H54 (cell line): Measurements from ENCODE around the gene SERGEF.

Source experiments
- DNase-seq: peaks from one replicate; pipeline ENCODE4 v3.0.0; 2011; ENCODE audit warnings: low spot score, mixed read lengths; ENCODE audit not compliant: insufficient read length
- FAIRE-seq: peaks from 3 replicates; lab custom pipeline; 2011; peaks lifted over from hg19 to GRCh38; lab: Jason Lieb, UNC
- POLR2A ChIP-seq: IDR thresholded peaks from 2 replicates; pipeline ENCODE4 v1.6.1; 2011; ENCODE audit warnings: low read depth, mild to moderate bottlenecking, low read length

SERGEF gene

GRCh38 chr11:17954395-17955252 is 58.2 kb downstream of the SERGEF start:
- TF ChIP-seq POLR2A, result no peak
- FAIRE-seq, result no peak
- DNase-seq, result no peak

- no peak for TF ChIP-seq POLR2A
- FAIRE-seq (no peak), DNase-seq (no peak)
Measured at GRCh38 chr11:17952487-17952886, 60.4 kb downstream of the SERGEF start.

- no peak for DNase-seq
- FAIRE-seq, result no peak
- no peak for TF ChIP-seq POLR2A
Measured at GRCh38 chr11:17951685-17952388, 61.0 kb downstream of the SERGEF start.

GRCh38 chr11:17950644-17951043 is 62.2 kb downstream of the SERGEF start:
- no peak for TF ChIP-seq POLR2A
- DNase-seq (no peak), FAIRE-seq (no peak)

GRCh38 chr11:17948296-17948695 is 64.6 kb downstream of the SERGEF start:
- FAIRE-seq (no peak), DNase-seq (no peak)
- no peak for TF ChIP-seq POLR2A

- FAIRE-seq (no peak), DNase-seq (no peak)
- TF ChIP-seq POLR2A, result no peak
Measured at GRCh38 chr11:17939542-17939941, 73.3 kb downstream of the SERGEF start.

GRCh38 chr11:17936790-17937189 is 76.1 kb downstream of the SERGEF start:
- no peak for TF ChIP-seq POLR2A
- no peak for FAIRE-seq
- DNase-seq, result no peak

- FAIRE-seq (no peak), DNase-seq (no peak)
- no peak for TF ChIP-seq POLR2A
Measured at GRCh38 chr11:17934194-17934593, 78.7 kb downstream of the SERGEF start.

GRCh38 chr11:17933708-17934107 is 79.1 kb downstream of the SERGEF start:
- FAIRE-seq, result no peak
- no peak for DNase-seq

GRCh38 chr11:17932472-17932871 is 80.4 kb downstream of the SERGEF start:
- FAIRE-seq (no peak), DNase-seq (no peak)
- TF ChIP-seq POLR2A, result no peak

More at GRCh38 chr11:17933708-17934107, 79.1 kb downstream of the SERGEF start:
- no peak for TF ChIP-seq POLR2A

- no peak for DNase-seq
- FAIRE-seq, result no peak
- TF ChIP-seq POLR2A, result no peak
Measured at GRCh38 chr11:17931595-17931994, 81.3 kb downstream of the SERGEF start.

- no peak for TF ChIP-seq POLR2A
- no peak for FAIRE-seq
- DNase-seq, result no peak
Measured at GRCh38 chr11:17930544-17931125, 82.2 kb downstream of the SERGEF start.

GRCh38 chr11:17929171-17929570 is 83.7 kb downstream of the SERGEF start:
- TF ChIP-seq POLR2A, result no peak
- no peak for DNase-seq
- no peak for FAIRE-seq

- DNase-seq (no peak), FAIRE-seq (no peak)
- TF ChIP-seq POLR2A, result no peak
Measured at GRCh38 chr11:17927681-17928343, 85.0 kb downstream of the SERGEF start.
